ENCODE measurements around the gene TAPBPL.
"Not testable (repeated sequence)": the region's sequence is repeated elsewhere in the genome, so short reads cannot be mapped to it uniquely, and the experiment has no call there.

TAPBPL gene

DNA sequence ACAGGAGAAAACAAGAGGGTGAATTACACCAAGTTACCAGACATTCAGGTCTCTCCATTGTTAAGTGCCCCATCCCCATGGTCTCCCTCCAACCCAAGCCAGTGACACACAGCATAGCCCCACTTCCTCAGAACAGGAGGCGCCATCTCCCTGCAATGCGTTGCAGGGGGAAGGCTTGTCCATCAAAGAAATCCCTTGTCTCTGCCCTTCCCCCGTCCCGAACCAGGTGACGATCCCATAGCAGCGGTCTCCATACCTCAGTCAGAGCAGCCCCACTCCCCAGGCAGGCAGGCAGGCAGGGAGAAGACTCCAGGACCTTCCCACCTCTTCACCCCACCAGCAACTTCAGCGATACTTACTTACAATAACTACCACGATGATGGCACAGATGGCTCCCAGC lies 12.7 kb downstream of the TAPBPL start:
- DNase-seq, result no peak

DNA sequence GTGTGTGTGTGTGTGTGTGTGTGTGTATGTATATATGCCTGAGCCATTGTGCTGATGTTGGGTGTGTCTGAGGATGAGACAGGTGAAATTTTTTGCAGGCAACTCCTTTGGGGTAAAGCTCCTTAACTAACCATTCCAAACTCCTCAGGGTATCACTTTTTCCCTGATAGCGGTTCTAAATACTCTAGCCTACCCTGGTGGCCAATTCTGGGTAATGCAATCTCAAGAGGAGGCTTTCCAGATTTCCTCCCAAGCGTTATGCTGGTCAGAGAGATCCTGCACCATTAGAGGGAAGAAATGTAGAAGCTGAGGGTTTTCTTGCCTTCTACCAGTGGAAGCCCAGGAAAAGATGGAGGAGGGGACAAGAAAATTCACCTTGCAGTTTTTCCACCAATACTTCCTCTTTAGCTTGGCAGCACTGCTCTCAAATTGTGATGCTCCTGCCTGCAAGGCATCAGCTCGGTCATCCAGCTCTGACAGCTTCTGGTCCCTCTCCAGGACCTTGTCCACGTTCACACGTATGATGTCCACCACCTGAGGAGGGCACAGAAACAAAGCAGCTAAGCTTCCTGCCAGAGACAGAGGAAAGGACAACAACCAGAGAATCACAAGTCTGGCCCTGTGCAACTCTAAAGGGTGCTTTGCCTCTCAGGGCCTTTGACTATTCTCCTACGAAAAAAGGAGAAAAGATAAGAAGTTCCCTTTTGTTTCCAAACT lies 13.8 kb downstream of the TAPBPL start:
- peak; percentile 82 for DNase-seq

DNA sequence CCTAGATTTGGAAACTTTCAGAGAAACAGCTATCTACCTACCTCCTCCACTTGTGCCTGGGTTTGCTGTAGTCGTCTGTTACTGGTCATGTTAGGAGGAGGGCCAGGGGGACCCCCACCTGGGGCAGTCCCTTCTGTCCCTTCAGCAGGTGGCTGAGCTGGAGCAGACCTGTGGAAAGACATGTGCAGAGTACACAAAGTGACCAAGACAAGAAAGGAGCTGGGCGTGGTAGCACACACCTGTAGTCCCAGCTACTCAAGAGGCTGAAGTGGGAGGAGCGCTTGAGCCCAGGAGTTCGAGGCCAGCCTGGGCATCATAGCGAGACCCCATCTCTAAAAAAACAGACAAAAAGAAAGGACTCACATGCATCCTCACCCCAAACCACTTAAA lies 14.3 kb downstream of the TAPBPL start:
- no peak for DNase-seq

DNA sequence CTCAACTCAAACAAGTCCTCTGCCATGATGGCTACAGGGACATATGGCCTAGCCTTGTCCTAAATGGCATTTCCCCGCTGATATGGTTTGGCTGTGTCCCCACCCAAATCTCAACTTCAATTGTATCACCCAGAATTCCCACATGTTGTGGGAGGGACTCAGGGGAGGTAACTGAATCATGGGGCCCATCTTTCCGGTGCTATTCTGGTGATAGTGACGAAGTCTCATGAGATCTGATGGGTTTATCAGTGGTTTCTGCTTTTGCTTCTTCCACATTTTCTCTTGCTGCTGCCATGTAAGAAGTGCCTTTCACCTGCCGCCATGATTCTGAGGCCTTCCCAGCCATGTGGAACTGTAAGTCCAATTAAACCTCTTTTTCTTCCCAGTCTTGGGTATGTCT lies 14.9 kb downstream of the TAPBPL start:
- not testable (repeated sequence) for DNase-seq

DNA sequence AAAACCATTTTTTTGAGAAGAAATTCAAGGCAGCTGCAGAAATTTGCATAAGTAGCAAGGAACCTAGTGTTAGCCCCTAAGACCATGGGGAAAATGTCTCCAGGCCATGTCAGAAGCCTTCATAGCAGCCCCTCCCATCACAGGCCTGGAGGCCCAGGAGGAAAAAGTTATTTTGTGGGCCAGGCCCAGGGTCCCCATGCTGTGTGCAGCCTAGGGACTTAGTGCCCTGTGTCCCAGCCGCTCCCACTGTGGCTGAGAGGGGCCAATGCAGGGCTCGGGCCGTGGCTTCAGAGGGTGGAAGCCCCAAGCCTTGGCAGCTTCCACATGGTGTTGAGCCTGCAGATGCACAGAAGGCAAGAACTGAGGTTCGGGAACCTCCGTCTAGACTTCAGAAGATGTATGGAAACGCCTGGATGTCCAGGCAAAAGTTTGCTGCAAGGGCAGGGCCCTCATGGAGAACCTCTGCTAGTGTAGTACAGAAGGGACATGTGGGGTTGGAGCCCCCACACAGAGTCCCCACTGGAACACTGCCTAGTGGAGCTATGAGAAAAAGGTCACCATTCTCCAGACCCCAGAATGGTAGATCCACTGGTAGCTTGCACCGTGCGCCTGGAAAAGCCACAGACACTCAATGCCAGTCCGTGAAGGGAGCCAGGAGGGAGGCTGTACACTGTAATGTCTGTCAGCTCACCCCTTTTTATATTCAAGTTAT lies 15.9 kb downstream of the TAPBPL start:
- not testable (repeated sequence) for DNase-seq

DNA sequence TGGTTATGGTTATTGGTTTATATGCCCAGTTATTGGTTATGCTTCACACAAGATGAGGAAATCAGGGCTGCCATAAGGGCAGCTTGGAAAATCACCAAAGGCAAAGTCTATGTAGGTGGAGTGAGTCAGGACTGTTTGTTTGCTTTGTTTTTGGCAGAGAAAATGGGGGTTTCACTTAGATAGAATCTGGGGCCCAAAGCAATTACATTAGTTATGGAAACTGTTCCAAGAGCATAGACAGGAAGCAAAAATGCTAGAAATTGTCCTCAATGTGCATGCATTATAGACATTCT lies 16.4 kb downstream of the TAPBPL start:
- no peak for DNase-seq

DNA sequence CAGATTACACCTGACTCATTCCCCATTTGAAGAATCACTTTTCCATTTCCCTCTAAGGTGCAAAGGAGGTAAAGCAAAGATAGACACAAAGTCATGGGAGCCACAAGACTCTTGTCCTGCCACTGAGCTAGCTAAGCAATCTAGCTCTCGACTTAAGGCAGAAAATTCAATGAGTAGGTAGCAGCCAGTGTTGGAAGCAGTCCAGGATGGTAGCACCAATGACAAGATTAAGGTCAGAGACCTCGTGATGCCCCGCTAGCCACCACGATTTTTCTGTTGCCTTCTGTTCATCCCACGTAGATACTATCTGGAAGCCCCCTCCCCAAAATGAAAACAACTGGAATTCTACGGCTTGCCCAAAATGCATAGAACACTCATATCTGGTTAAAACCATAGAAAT lies 17.2 kb downstream of the TAPBPL start:
- no peak for DNase-seq

DNA sequence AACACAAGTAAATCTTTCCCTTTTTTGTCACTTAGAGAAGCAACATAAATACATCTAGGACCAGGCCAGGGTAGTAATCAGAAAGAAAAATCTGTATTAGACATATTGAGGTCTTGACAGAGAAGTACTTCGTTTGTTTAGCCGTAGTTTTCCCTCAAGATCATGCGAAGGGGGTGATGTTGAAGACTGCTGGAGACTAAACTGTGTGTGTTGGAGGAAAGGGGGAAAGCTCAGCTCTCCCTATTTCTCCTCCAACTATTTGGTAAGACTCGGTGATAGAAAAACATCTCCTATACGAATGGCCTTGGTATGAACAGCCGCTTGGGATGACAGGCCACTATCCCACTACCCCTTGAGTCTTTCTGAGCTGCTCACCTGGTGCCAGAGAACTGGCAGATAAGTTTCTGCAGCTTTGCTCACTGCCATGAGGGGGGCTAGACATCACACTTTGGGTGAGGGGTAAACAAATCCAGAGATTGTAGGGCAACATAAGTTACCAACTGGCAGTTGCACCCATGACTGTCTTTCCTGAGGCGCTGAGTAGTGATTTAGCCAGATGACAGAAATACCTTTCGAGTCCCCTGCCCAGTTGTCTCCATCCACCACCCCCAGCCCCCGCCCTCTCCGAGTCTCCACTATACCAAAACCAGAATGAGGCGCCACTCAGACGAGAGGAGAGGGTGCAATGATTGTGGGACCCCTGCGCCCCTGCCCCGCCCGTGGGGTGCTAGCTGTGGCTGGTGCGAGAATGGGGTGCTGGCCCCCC lies 17.9 kb downstream of the TAPBPL start:
- DNase-seq, result no peak

DNA sequence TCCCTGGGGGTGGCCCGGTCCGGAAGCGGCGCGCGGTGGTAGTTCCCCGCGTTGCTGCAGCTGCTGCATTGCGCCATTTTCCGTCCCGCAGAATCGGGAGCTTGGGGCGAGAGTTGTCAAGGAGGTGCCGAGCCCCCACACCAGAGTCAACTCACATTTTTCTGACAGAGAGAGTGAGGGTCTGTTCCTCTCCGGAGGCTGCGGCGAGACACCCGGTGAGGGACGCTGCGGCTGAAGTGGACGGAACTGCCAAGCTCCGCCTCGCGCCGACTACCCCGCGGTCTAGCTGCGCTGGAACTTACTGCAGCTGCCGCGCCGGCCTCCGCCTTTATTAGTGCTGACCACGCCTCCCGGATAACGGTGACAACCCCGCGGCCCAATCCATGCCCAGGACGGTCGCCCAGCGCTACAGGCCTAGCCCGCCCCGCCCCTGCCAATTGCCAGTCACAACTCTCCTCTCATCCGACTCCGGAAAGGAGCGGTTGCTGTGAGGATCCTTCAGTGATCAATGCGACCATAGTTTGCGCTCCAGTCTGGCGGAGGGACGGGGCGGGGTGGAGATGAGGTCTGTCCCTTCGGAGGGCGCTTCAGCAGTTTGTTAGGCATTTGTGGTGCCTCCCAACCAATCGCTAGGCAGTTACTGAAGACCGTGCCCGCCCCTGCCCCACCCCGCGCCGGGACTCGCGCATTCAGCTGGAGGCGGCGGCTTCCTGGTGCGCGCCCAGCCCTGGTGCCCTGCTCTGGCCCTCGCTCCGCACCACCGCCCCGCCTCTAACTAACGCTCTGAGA lies 18.7 kb downstream of the TAPBPL start, which contains the start of gene VAMP1:
TSS of gene VAMP1 (minus strand) at position 303 of the 789 bp plus-strand sequence. CDS start at position 157, 146 bp downstream.
- peak; percentile 97 for DNase-seq

DNA sequence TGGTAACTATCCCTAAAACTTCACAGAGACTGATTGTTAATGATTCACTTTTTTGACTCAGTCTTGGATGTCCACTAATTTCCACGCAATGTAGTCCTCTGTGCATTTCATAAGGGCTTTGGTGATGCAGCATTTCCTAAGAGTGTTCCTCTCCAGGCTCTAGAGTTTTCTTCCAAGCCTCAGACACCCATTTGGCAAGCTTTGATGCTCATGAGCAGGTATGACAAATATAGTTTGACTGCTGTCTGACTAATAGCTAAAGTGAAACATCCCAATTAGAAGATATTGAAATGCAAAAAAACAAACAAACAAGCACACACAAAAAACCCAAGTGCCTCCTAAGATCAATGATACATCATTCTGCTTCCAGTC lies 20.1 kb downstream of the TAPBPL start:
- DNase-seq, result no peak

DNA sequence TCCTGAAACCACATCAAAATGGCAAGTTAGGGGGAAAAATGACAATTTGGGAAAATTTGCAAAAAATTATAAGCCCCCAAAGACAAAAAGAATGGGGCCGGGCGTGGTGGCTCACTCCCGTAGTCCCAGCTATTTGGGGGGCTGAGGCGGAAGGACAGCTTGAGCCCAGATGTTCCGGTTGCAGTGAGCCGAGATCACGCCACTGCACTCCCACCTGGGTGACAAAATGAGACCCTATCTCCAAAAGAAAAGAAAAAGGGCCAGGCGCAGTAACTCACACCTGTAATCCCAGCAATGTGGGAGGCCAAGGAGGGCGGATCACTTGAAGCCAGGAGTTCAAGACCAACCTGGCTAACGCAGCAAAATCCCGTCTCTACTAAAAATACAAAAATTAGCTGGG lies 20.6 kb downstream of the TAPBPL start:
- DNase-seq, result no peak

DNA sequence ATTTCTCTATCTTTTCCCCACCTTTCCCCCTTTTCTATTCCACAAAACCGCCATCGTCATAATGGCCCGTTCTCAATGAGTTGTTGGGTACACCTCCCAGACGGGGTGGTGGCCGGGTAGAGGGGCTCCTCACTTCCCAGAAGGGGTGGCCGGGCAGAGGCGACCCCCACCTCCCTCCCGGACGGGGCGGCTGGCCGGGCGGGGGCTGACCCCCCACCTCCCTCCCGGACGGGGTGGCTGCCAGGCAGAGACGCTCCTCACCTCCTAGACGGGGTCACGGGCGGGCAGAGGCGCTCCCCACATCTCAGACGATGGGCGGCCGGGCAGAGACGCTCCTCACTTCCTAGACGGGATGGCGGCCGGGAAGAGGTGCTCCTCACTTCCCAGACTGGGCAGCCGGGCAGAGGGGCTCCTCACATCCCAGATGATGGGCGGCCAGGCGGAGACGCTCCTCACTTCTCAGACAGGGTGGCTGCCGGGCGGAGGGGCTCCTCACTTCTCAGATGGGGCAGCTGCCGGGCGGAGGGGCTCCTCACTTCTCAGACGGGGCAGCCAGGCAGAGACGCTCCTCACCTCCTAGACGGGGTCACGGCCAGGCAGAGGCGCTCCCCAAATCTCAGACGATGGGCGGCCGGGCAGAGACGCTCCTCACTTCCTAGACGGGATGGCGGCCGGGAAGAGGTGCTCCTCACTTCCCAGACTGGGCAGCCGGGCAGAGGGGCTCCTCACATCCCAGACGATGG lies 23.6 kb downstream of the TAPBPL start:
- DNase-seq, result not testable (repeated sequence)

DNA sequence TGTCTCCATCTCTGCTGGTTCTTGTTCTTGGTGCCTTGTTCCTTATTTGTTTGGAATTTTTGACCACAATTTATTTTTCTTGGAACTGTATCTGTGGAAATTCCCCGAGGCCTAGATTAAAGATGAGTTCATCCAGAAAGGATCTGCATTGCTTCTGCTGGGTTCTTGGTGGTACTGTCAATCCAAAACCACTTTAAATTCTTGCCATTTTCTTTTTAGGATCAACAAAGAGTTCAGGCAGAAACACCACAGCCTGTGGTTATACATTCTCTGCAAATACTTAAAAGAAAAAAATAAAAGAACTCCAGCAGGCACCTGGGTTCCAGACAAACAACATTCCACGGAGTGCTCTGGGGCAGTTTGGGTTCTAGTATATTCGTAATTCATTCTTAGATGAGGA lies 24.6 kb downstream of the TAPBPL start:
- DNase-seq, result no peak

DNA sequence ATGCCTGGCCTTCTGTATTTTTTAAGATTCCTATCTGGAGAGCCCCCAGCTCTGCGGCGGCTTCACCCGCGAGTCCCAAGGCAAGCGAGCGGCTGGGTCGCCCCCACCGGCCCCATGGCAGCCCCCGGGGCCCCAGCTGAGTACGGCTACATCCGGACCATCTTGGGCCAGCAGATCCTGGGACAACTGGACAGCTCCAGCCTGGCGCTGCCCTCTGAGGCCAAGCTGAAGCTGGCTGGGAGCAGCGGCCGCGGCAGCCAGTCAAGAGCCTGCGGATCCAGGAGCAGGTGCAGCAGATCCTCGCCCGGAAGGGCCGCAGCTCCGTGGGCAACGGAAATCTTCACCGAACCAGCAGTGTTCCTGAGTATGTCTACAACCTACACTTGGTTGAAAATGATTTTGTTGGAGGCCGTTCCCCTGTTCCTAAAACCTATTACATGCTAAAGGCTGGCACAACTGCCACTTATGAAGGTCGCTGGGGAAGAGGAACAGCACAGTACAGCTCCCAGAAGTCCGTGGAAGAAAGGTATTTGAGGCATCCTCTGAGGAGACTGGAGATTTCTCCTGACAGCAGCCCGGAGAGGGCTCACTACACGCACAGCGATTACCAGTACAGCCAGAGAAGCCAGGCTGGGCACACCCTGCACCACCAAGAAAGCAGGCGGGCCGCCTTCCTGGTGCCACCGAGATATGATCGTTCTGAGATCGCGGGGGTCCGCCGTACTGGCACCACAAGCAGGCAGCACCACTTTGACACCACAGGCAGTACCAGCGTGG lies 25.9 kb downstream of the TAPBPL start:
- DNase-seq, result not testable (repeated sequence)

DNA sequence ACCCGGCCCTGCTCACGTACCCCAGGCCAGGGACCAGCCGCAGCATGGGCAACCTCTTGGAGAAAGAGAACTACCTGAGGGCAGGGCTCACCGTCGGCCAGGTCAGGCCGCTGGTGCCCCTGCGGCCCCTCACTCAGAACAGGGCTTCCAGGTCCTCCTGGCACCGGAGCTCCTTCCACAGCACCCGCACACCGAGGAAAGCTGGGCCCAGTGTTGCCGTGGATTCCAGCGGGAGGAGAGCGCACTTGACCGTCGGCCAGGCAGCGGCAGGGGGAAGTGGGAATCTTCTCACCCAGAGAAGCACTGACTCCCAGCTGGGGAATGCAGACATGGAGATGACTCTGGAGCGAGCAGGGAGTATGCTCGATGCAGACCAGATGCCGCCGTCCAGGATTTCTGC lies 26.6 kb downstream of the TAPBPL start:
- DNase-seq, result no peak

DNA sequence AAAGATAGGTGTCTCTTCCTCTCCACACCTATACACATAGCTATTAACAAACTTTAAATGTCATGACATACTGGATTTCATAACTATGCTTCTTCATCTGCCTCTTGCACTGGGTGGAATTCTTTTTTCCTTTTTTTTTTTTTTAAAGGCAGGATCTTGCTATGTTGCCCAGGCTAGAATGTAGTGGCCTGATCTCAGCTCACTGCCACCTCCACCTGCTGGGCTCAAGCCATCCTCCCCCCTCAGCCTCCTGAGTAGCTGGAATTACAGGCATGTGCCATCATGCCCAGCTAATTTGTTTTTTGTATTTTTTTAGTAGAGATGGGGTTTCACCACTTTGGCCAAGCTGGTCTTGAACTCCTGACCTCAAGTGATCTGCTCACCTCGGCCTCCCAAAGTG lies 36.4 kb downstream of the TAPBPL start:
- DNase-seq, result no peak

DNA sequence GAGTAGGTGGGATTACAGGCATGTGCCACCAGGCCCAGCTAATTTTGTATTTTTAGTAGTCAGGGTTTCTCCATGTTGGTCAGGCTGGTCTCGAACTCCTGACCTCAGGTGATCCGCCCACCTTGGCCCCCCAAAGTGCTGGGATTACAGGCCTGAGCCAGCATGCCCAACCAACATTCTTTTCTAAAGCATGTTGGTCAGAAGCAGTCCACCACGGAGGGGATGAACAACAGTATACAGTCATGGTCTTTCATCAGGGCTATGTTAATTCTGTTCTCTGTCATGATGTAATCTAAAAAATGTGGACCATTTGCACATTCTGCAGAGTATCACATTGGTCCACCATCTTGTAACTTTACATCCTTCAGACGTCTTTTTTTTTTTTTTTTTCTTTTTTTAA lies 37.6 kb downstream of the TAPBPL start:
- no peak for DNase-seq

DNA sequence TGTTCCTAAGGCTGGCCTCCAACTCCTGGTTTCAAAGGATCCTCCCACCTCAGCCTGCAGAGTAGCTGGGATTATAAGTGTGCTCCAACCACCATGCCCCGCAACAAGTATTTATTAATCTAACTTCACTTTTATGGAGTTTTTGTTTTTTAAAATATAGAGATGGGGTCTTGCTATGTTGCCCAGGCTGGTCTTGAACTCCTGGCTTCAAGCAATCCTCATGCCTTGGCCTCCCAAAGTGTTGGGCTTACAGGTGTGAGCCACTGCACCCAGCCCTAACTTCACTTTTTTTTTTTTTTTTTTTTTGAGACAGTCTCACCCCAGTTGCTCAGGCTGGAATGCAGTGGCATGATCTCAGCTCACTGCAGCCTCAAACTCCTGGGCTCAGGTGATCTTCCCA lies 38.8 kb downstream of the TAPBPL start:
- DNase-seq, result not testable (repeated sequence)

DNA sequence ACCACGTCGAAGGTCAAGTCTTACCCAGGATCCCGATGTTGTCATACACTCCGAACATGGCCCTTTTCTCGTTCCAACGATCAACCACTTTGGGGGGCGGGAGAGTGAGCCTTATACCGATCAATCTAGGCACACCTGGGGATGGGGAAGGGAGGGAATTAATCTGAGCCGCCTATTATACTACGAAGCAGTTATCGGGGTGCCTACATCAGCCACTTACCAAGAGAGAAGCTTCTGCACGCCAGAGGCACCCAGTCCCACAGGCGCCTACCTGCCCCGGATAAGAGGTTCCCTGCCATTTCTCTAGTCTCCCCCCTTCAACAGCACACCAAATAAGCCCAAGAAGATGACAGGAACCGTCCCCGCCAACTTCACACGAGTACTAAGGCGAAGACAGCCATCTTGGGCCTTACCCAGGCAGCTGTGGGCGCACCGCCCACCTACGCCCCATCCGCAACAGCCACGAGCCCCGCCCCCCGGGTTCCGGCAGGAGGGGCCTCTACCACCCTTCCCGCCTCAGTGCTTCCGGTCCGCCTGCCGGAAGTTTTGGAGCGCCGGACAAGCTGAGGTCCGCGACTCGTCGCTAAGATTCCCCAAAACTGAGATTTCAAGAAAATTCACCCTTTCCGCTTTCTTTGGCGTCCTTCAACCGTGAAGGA lies 41.1 kb downstream of the TAPBPL start, which contains the start of gene MRPL51:
TSS of gene MRPL51 (minus strand) at position 425 of the 659 bp plus-strand sequence. CDS start at position 299, 126 bp downstream.
- DNase-seq, result peak; percentile 97

DNA sequence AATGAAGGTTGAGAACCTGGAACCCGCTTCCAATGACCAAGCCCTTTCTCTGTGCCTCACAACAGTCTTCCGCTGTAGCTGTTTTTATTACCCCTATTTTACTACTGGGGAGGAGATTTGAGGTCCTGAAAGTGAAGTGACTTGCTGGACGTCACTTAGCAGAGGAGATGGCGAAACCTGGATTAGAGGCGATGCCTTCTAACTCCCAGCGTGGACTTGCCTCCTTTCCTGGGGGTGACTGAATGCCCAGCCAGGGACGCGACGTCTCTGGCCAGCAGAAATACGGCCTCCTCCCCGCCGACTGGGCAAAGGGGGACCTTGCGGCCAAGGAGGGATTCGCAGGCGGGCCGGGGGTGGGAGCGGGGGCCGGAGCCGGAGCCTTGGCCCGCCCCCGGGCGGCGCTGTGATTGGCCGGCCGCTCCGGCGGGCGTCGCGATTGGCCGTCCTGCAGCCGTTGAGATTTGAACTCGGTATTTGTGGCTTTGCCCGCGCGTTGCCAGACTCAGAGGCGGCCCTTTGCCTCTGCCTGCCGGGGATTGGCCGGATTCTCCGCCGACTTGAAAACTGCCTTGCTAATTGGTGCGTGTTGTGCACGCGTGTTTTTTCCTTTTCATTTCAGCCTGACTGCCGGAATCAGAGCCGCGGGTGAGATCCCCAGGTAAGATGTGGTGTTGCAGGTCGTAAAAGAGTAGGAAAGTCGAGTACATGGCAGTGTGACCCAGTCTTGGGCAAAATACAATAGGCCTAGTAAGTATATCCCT lies 41.8 kb downstream of the TAPBPL start, which contains the start of gene NCAPD2:
TSS of gene NCAPD2 (plus strand) at position 606 of the 761 bp plus-strand sequence. CDS start 997 bp downstream, outside the sequence.
- DNase-seq, result peak; percentile 98

All from NCI-H1694 (cell line).